ENCODE data around the gene TAP2. TPM values are rescaled to one million over a fixed set of nuclear protein-coding genes. Genes with fewer than 3 reads are reported as not detected.

Gene TAP2
- total RNA-seq, 4 donors from 2014 or later, result 2.5 to 7.1 (median 4.1) TPM

GRCh38 chr6:32803416-32803815, 35.1 kb downstream of the TAP2 start:
- no peak for DNase-seq
- intact Hi-C loops (cut with DNase I; ENCODE audit: low total_unique reads), result no loop called here
- Histone ChIP-seq H3K9me3 (no peaks in the 10 kb centered on the region), H3K4me1 (no peaks in the 10 kb centered on the region), H3K36me3 (no peaks in the 10 kb centered on the region), H3K27ac (no peak overlapping the region), H3K27me3 (peaks cover 0 to 18% (median 13%) of the 10 kb centered on the region in 3 donors), H3K4me3 (no peak overlapping the region)
- no peak for ATAC-seq
- TF ChIP-seq, protein P1, sequence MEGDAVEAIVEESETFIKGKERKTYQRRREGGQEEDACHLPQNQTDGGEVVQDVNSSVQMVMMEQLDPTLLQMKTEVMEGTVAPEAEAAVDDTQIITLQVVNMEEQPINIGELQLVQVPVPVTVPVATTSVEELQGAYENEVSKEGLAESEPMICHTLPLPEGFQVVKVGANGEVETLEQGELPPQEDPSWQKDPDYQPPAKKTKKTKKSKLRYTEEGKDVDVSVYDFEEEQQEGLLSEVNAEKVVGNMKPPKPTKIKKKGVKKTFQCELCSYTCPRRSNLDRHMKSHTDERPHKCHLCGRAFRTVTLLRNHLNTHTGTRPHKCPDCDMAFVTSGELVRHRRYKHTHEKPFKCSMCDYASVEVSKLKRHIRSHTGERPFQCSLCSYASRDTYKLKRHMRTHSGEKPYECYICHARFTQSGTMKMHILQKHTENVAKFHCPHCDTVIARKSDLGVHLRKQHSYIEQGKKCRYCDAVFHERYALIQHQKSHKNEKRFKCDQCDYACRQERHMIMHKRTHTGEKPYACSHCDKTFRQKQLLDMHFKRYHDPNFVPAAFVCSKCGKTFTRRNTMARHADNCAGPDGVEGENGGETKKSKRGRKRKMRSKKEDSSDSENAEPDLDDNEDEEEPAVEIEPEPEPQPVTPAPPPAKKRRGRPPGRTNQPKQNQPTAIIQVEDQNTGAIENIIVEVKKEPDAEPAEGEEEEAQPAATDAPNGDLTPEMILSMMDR (IDR thresholded peaks at IDR 0.05 in 4 of 5, conservative IDR thresholded peaks at IDR 0.05 in 1 of 5), result no peak
- no peak for TF ChIP-seq POLR2A (IDR thresholded peaks at IDR 0.05)
- in situ Hi-C loops (cut with MboI; ENCODE audit: low sequenced_read_pairs in 4 of 4), result no loop called here

DNA sequence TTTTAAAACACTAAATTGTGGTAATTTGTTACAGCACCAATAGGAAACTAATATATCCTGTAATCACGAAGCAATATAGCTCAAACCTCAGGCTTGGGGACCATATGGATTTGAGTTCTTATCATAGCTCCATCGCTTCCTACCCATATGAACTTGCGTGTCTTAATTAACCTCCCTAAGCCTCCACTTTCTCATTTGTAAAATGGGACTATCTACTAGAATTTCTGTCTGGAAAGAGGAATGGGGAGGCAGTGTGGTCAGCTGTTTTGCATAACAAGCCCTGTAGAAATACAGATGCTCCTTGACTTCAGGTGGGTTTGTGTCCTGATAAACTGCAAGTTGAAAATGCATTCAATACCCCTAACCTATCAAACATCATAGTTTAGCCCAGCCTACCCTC, 38.8 kb downstream of the TAP2 start:
- peaks cover 9 to 15% (median 10%) of the 10 kb centered on the region in 3 donors for H3K27me3 ChIP-seq
- intact Hi-C loops (cut with DNase I; ENCODE audit: low total_unique reads) (loop anchor here (5.0 kb wide), 1 partner anchor 552 kb away; no protein-coding TSS in a partner anchor), in situ Hi-C loops (cut with MboI; ENCODE audit: low sequenced_read_pairs in 4 of 4) (loop anchor here (5.0 to 25.0 kb wide), 4 partner anchors 377 to 562 kb away; no protein-coding TSS in a partner anchor)
- ATAC-seq (no peak), DNase-seq (no peak)
- H3K27ac ChIP-seq, result no peak overlapping the region
- no peaks in the 10 kb centered on the region for H3K4me1 ChIP-seq
- H3K9me3 ChIP-seq, result no peaks in the 10 kb centered on the region
- H3K36me3 ChIP-seq, result no peaks in the 10 kb centered on the region
- TF ChIP-seq, protein P1 (IDR thresholded peaks at IDR 0.05 in 4 of 5, conservative IDR thresholded peaks at IDR 0.05 in 1 of 5), result no peak
- no peak for TF ChIP-seq POLR2A (IDR thresholded peaks at IDR 0.05)
- no peak overlapping the region for H3K4me3 ChIP-seq

DNA sequence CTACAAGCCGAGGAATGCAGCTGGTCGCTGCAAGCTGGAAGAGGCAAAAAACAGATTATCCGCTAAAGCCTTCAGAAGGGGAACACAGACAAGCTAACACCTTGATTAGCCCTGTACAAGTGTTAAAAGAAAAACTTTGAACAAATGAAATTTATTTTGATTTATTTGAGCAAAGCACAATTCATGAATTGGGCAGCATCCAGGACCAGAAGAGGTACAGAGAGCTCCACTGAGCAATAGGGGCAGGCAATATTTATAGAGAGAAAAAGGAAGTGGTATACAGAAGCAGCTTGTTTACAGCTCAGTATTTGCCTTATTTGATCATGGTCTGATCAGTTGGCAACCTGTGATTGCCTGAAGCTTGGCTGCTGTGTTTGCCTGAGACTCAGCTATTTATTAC, 39.4 kb downstream of the TAP2 start:
- ATAC-seq (no peak), DNase-seq (no peak)
- in situ Hi-C loops (cut with MboI; ENCODE audit: low sequenced_read_pairs in 4 of 4), result loop anchor here (5.0 to 25.0 kb wide), 4 partner anchors 377 to 562 kb away; no protein-coding TSS in a partner anchor
- H3K9me3 ChIP-seq, result no peaks in the 10 kb centered on the region
- no peak overlapping the region for H3K27ac ChIP-seq
- TF ChIP-seq, protein P1 (IDR thresholded peaks at IDR 0.05 in 4 of 5, conservative IDR thresholded peaks at IDR 0.05 in 1 of 5), result no peak
- no peak for TF ChIP-seq POLR2A (IDR thresholded peaks at IDR 0.05)
- no peaks in the 10 kb centered on the region for H3K36me3 ChIP-seq
- intact Hi-C loops (cut with DNase I; ENCODE audit: low total_unique reads), result loop anchor here (5.0 kb wide), 1 partner anchor 552 kb away; no protein-coding TSS in a partner anchor
- peaks cover 9 to 13% (median 12%) of the 10 kb centered on the region in 3 donors for H3K27me3 ChIP-seq
- no peak overlapping the region for H3K4me3 ChIP-seq
- no peaks in the 10 kb centered on the region for H3K4me1 ChIP-seq

GRCh38 chr6:32796848-32797776, 41.4 kb downstream of the TAP2 start:
- DNase-seq (peak; percentile 12 to 55), ATAC-seq (peak; percentile 65 to 73)
- Histone ChIP-seq H3K4me3 (peak overlapping the region in 3 of 4 donors; percentile 17 to 37 (median 30)), H3K27ac (no peak overlapping the region), H3K36me3 (no peaks in the 10 kb centered on the region), H3K27me3 (peaks cover 9 to 13% (median 13%) of the 10 kb centered on the region in 3 donors), H3K9me3 (no peaks in the 10 kb centered on the region), H3K4me1 (no peaks in the 10 kb centered on the region)
- in situ Hi-C loops (cut with MboI; ENCODE audit: low sequenced_read_pairs in 4 of 4) (loop anchor here (5.0 to 25.0 kb wide), 4 partner anchors 375 to 560 kb away; no protein-coding TSS in a partner anchor), intact Hi-C loops (cut with DNase I; ENCODE audit: low total_unique reads) (loop anchor here (1.0 to 5.0 kb wide), 2 partner anchors 384 to 550 kb away; no protein-coding TSS in a partner anchor)
- TF ChIP-seq POLR2A (IDR thresholded peaks at IDR 0.05), result no peak
- TF ChIP-seq, protein P1 (IDR thresholded peaks at IDR 0.05 in 4 of 5, conservative IDR thresholded peaks at IDR 0.05 in 1 of 5), result peak; percentile 84 to 93 (median 87)
